ENCODE measurements around the gene CPNE6. TPM values are rescaled to one million over a fixed set of nuclear protein-coding genes. Genes with fewer than 3 reads are reported as not detected.

Gene CPNE6
- polyA plus RNA-seq, 1 experiment: not detected

- DNase-seq (ENCODE audit: low read depth): no peak
- H3K4me3 ChIP-seq (ENCODE audit: low read depth, low read length): peak overlapping the region; percentile 48
- no peaks in the 10 kb centered on the region for H3K36me3 ChIP-seq (ENCODE audit: control insufficient read depth, insufficient read depth, low read length)
- ChIA-PET POLR2A (no interaction called here), CTCF (interaction anchor here (0.6 to 2.0 kb wide), 9 partner anchors 15 to 257 kb away, joined by 3 to 12 read pairs (median 4); partner anchors contain the start of gene PSME2)
- H3K27me3 ChIP-seq (ENCODE audit: control insufficient read depth, insufficient read depth, low read length): peaks cover 14% of the 10 kb centered on the region
- no peak for TF ChIP-seq CTCF (IDR thresholded peaks at IDR 0.05; ENCODE audit: insufficient read depth, low read depth, low read length)
Observed at GRCh38 chr14:24051176-24051788, 20.1 kb upstream of the CPNE6 start.

DNA sequence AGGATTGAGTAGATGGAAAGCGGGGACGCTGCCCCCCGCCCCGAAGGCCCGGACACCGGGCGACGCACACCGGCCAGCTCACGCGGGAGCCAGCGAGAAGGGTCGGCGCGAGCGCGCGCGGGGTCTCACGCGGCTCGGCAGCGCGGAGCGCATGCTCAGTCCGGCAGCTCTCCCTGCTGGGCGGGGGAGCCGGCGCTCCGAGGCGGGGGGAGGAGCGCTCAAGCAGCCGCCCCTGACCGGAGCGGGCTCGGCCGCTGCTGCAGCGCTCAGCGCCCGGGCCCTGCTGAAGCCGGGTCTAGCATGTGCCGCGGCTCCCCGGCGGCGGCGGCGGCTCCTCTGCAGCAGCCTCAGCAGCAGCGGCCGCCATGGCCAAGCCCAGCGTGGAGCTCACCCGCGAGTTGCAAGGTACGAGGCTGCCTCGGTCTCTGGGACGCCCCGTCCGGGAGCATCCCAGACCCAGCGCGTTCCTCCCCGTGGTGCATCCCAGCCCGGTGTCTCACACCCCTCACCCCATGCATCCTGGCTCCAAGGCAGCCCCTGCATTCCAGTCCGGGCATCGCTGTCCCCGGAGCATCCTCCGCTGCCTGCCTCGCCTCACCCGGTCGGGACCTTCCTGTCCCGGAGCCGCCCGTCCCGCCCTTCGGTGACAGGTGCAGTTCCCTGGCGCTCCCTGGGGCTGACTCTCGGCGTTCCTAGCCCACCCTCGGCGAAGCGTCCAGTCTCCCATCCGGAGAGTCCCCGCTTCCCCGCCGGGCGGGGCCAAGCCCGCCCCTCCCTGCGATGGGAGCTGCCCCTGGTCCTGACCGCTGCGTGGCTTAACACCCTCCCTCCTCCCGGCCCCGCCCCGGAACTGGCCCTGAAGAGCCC lies 19.3 kb upstream of the CPNE6 start, which contains the start of gene CARMIL3:
CARMIL3 (plus strand) TSS at position 221 of the 867 bp plus-strand sequence; CDS start at position 366, 145 bp downstream.
- DNase-seq (ENCODE audit: low read depth): no peak
- Histone ChIP-seq H3K27me3 (ENCODE audit: control insufficient read depth, insufficient read depth, low read length) (peaks cover 15% of the 10 kb centered on the region), H3K4me3 (ENCODE audit: low read depth, low read length) (peak within 1 kb of the TSS; percentile 48), H3K36me3 (ENCODE audit: control insufficient read depth, insufficient read depth, low read length) (no peaks in the 10 kb centered on the region)
- ChIA-PET POLR2A (no interaction called here), CTCF (interaction anchor here (0.6 to 2.0 kb wide), 8 partner anchors 16 to 114 kb away, joined by 3 to 12 read pairs (median 4); partner anchors contain the start of gene PSME2)
- no peak for TF ChIP-seq CTCF (IDR thresholded peaks at IDR 0.05; ENCODE audit: insufficient read depth, low read depth, low read length)

- no peak for TF ChIP-seq CTCF (IDR thresholded peaks at IDR 0.05; ENCODE audit: insufficient read depth, low read depth, low read length)
- no peaks in the 10 kb centered on the region for H3K36me3 ChIP-seq (ENCODE audit: control insufficient read depth, insufficient read depth, low read length)
- DNase-seq (ENCODE audit: low read depth): no peak
- H3K4me3 ChIP-seq (ENCODE audit: low read depth, low read length): no peak overlapping the region; the same call in 1 of the 2 replicates
- ChIA-PET POLR2A (no interaction called here), CTCF (interaction anchor here (1.4 to 10.8 kb wide), 8 partner anchors 17 to 93 kb away, joined by 3 to 200 read pairs (median 8); partner anchors contain the start of genes PCK2 and PSME2)
- H3K27me3 ChIP-seq (ENCODE audit: control insufficient read depth, insufficient read depth, low read length): peaks cover 15% of the 10 kb centered on the region
Observed at GRCh38 chr14:24052656-24053547, 18.5 kb upstream of the CPNE6 start.

- H3K27me3 ChIP-seq (ENCODE audit: control insufficient read depth, insufficient read depth, low read length): peaks cover 13% of the 10 kb centered on the region
- no peak overlapping the region for H3K4me3 ChIP-seq (ENCODE audit: low read depth, low read length)
- no peaks in the 10 kb centered on the region for H3K36me3 ChIP-seq (ENCODE audit: control insufficient read depth, insufficient read depth, low read length)
- no peak for DNase-seq (ENCODE audit: low read depth)
- ChIA-PET POLR2A (no interaction called here), CTCF (interaction anchor here (0.6 to 10.8 kb wide), 6 partner anchors 11 to 146 kb away, joined by 3 to 200 read pairs (median 4); partner anchors contain the start of gene PCK2)
- no peak for TF ChIP-seq CTCF (IDR thresholded peaks at IDR 0.05; ENCODE audit: insufficient read depth, low read depth, low read length)
Observed at GRCh38 chr14:24053548-24054323, 17.6 kb upstream of the CPNE6 start.

Data from BJ (cell line).